Measurements from ENCODE around the gene CCNJ.
A peak's percentile ranks its signal among the peaks of the same experiment; 100 is the strongest.

CCNJ gene

DNA sequence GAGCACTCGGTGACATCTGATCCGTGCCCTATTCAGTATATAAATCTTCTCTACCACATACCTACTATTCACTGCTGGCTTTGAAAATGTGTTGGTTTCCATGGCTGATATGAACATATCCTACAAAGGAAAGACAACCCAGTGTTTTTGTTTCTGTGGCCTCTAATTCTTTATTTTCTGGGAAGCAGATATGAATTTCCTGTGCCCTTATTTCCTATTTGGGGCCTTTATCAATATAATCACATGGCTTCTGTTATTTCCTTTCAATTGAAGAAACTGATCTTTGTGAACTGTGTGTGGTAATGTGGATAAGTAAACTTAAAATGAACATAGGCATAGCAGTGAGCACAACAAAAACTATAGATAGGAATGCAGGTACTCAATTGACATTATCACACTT, 10.6 kb downstream of the CCNJ start:
- DNase-seq (ENCODE audit: low spot score) = no peak

DNA sequence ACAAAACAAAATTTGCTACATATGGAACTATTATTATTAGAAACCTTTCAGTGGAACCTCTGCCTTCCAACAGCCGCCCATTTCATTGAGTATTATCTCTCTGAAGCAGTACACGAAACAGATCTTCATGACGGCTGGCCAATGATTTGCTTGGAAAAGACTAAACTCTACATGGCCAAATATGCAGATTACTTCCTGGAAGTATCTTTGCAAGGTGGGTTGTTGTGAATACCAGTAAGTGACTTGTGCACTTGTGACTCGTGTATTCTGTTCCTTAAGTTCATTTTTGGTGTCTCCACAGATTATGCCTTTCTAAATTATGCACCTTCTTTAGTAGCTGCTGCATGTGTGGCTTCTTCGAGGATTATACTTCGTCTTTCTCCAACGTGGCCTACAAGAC, 13.4 kb downstream of the CCNJ start:
- no peak for DNase-seq (ENCODE audit: low spot score)

DNA sequence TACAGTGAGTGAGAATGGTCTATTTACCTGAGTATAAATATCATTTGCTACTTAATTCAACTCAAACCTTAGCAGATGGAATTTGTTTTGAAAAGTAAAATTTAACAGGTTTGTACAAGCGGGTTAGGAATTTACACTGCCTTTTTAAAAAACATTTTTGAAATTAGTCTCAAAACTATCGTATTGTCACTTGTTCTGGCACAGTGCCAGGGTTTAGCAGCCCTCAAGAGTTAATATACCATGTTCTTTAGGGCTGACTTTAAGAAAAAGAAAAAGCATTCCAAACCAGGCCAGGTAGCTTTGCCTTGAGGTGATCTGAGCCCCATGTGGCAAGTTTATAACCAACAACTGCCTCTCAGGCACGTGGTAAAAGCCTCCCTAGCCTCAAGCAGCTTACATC, 17.8 kb downstream of the CCNJ start:
- no peak for DNase-seq (ENCODE audit: low spot score)

DNA sequence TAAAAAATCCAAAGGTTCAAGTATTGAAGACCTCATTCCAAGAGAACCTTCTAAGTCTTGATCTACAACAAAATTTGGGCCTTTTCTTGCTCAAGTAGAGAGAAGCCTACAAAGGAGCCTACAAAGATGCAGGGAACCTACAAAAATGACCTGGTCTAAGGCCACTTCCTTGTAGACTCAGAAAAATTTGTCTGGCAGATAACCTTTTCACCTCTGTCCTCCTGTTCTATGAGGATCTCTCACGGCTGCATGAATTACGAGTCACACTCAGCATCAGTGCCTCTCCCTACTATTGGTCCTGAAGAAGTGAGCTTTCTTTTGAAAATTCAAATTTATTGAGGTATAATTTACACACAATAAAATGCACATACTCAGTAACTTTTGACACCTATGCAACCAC, 29.3 kb downstream of the CCNJ start:
- DNase-seq (ENCODE audit: low spot score) = no peak

DNA sequence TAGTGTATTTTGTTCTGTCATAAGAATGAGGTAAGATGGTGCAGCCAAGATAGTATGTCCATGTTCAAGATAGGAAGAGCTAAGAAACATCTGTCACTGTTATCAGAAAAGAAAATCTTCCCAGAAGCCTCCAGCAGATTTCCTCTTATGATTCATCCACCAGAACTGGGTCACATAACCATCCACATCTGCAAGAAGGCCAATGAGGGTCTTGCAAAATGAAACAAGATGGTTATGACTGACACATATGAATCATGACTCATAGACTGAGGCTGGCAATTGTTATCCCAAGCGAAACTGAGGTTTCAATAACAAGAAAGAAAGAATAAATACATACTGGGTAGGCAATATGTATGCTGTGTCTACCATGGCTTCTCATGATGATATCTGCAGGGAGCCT, 30.3 kb downstream of the CCNJ start:
- no peak for DNase-seq (ENCODE audit: low spot score)

DNA sequence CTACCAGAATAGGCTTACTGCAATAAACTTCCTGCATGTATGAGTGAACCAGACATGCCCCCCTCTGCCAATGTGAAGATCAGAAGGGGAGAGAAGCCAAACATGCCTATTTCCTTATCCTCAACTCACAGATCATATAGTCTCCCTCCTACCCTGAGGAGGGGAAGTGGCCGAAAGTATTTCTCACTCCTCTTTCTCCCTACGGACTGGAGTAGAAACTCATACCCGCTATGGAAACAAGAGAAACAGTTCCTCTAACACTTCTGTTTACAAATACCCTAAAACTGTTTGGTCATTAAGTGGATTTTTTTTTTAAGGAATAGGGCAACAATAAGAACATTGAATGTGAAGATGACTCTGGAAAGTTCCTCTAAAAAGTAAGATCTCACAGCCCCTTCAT, 31.4 kb downstream of the CCNJ start:
- no peak for DNase-seq (ENCODE audit: low spot score)

DNA sequence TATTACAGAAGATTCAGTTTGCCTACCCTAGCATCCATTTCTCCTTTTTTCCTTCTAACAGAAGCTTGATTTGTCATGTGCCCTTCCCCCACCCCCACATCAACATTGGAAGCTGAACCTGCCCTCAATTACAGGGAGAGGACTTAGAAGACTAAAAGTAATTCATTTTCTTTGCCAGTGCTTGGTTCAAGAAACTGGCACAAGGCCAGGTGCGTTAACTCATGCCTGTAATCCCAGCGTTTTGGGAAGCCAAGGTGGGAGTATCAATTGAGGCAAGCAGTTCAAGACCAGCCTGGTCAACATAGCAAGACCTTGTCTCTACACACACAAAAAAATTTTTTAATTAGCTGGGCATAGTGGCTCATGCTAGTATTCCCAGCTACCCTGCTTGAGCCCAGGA, 32.6 kb downstream of the CCNJ start:
- no peak for DNase-seq (ENCODE audit: low spot score)

DNA sequence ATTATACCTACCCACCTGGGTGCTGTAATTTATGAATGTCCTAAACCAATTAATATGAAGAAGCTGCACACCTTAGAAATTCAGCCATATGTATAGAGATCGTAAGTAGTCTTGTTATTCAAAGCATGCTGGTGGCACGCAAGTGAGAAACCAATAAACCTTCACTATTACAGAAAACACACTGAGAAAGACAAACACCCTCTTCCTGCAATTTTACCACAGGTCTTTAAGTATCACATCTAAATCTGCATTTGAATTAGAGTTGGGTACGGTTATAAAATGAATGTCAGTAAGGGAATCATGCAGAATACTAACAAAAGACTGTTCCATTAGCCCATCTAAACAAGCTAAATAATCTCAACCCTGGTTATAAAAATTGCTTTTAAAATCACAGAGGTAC, 33.8 kb downstream of the CCNJ start:
- DNase-seq (ENCODE audit: low spot score) = no peak

DNA sequence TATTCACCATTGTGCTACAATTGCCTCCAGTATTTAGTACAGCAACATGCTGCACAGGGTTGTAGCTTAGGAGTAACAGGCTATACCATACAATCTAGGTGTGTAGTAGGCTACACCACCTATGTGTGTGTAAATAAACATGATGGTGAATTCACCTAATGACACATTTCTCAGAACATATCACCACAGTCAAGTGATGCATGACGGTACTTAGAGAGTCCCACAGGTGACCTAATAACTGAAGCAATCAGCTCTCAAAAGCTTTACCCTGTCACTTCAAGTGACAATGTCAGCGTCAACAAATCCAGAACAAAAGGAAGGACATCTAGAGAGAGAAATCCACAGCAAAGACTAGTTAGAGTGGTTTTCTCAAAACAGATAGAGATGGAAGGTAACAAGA, 38.8 kb downstream of the CCNJ start:
- DNase-seq (ENCODE audit: low spot score) = no peak

DNA sequence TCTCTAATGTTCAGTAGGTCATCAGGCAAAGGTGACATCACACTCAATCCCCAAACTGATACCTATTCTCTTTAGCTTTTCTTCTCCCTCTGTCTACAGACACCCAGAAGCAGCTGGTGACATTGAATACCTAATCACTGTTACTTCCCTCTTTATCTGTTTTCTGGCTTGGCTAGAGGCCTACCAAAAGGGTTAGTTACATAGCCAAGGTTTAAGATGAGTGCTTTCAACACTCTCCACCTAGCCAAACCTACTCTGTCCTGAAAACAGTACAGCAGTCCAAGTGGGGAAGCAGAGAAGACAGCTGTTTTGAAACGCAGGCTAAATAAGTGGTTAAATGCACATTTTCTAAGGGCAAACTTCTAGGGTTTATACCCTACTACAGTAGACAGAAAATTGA, 39.4 kb downstream of the CCNJ start:
- DNase-seq (ENCODE audit: low spot score) = no peak

DNA sequence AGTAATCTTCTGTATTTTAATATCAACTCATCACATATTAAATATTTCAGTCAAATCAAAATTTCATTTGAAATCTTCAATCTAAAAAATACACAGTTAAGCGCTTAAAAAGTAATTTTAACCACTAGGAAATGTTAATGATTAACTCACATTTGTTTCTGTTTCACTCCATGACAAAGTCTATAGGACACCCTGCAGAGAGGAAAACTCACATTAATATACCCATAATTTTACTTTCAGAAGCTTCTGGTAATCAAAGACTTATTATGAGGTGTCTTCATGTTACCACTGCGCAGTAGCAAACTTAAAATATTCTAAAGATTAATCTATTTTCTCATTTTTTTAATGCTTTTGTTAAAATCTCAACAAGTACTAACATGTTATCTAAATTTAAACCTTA, 45.7 kb downstream of the CCNJ start:
- DNase-seq (ENCODE audit: low spot score) = no peak

DNA sequence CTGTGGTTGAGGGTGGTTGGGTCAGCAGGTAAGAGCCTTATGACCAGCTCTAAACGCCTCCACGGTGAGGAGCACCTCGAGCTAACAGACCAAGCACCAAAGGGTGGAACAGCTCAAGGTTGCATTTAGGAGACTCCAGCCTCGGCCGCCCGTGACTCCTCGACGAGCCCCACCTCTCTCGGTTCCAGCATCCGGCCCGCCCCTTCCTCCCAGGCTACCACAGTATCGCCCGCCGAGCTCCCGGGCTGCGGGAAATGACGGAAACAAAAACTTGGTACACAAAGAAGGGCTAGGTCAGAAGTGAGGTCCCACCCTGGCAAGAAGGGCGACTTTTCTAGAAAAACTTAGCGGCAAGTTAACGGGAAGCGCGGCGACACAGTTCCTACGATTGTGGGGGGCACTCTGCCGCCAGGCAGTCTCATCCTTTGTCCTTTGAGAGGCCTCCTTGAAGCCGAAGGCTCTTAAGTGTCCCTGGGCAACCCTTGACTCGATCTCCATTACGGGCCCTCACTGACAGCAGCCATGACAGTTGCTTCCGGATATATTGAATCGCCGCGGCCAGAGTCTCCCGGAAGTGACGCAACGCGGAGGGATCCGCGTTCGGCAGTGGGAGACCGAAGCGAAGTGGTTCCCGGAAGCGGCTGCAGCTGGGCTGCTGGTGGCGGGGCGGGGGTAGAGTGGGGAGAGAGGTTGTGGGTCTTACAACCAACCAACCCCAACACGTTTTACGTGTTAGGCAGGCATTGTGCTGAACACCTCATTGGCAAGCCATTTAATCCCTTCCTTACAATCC, 46.5 kb downstream of the CCNJ start:
- peak; percentile 96 for DNase-seq (ENCODE audit: low spot score)

DNA sequence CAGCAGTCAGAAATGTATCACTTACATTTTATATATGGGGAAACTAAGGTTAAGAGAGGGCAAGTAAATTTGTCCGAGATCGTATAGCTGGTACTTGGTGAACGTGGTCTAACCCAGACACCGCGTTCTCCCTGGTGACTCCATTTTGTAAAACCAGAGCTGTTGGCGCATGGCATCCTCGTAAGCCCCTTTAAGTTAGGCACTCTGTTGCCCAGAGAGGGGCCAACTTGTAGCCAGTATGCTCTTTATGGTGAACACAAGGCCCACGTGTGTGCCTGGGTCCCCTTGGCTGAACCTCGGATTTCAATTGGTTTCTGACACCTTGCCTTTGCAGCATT, 47.0 kb downstream of the CCNJ start:
- DNase-seq (ENCODE audit: low spot score) = no peak

DNA sequence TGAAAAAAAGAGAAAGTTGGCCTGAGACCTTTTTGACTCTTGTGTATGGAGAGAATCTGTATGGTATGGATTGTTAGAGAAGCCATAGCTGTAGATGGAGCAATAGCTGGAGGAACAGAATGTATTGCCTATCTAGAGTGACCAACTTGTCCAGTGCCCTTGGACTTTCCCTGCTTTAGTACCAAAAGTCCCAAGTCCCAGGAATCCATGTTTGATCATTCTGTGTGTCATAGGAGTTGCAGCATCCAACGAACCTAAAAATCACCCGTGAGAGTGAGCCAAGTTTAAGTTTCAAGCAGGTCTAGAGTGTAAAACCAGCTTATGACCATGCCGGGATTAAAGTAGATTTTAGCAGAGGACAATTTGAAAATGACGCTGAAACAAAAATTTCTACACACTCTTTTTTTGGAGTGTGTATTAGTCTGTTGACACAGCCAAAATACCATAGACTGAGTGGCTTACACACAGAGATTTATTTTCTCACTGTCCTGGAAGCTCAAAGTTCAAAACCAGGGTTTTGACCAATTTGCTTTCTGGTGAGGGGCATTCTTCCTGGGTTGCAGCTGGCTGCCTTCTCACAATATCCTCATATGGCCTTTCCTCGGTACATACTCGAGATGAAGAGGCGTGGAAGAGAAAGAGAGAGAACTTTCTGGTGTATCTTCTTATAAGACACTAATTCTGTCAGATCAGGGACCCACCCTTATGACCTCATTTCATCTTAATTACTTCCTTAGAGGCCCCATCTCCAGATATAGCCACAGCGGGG, 49.8 kb downstream of the CCNJ start:
- no peak for DNase-seq (ENCODE audit: low spot score)

DNA sequence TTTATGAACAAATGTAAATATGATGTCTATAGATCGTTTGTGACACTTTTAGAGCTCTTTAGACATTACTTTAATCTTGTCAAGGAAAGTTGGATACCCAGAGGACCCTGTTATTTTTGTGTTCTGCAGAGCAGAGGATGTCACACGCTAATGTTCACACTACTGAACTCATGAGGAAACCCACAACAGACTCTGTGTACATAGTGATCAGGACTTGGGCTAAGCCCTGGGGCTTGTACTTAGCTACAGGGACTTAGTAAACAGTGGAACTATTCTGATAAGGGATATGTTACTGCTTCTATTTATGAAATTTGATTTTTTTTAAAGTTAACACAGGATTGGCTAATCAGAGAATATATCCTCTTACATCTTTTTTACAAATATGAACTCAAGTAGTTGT, 50.6 kb downstream of the CCNJ start:
- no peak for DNase-seq (ENCODE audit: low spot score)

DNA sequence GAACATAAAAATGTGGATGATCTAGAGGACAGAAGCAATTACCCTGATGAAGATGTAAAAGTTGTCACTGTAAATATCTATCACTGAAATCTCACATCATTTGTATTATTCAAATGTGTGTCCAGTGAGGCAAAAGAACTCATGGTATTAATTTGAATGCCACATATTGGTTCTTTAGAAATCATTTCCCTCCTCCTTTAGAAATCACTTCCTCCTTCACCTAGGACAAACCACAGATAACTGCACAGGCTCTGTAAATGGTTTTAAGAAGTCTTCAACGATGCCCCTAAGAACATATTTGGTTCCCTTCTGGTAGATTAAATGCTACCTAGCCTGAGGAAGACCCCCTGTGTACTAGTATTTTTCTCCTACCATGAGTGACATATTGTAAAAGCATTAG, 53.6 kb downstream of the CCNJ start:
- no peak for DNase-seq (ENCODE audit: low spot score)

DNA sequence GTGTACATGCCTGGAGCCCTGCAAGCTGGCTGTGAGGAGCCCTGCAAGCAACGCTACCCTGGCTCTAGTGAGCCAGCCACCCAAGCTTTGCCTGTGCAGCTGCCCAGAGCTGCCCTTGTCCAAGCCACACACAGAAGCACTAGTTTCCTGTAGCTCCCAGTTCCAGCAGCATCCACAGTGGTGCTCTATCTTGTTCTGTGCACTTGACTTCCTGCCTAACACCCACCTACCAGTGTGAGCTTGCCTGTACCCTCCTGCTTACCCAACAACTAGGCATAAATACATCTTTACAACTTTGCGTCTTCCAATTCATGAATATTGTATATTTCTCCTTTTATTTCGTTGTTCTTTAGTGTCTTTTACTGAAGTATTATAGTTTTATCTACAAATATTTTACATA, 54.5 kb downstream of the CCNJ start:
- DNase-seq (ENCODE audit: low spot score) = no peak

DNA sequence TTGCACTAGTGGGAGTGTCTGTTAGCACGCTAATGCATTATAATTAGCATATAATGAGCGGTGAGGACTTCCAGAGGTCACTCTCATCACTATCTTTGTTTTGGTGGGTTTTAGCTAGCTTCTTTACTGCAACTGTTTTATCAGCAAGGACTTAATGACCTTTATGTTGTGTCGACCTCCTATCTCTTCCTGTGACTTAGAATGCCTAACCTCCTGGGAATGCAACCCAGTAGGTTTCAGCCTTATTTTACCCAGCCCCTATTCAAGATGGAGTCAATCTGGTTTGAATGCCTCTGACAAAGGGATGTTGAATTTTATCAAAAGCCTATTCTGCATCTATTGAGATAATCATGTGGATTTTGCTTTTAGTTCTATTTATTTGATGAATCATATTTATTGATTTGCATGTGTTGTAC, 64.2 kb downstream of the CCNJ start:
- DNase-seq (ENCODE audit: low spot score) = no peak

Small RNA genes lying within 50 kb of the gene (small RNA-seq; reads per million reads assigned to genes)
- gene MIR3157 = 0.08 to 0.80 reads per million in 2 experiments
